RWPE1 (cell line): Measurements from ENCODE around the gene LRRC8C.
A peak's percentile ranks its signal among the peaks of the same experiment; 100 is the strongest.

Source experiments
- CTCF ChIA-PET: fragments of 350-600 bp; sonication (Branson Sonifier 250); formaldehyde crosslinking; extraction: SDS; loops from one replicate; lab custom pipeline; 2021; lab: Yijun Ruan, JAX
- POLR2A ChIA-PET: fragments of 400-600 bp; formaldehyde crosslinking; extraction: SDS; loops from one replicate; lab custom pipeline; 2020; ENCODE audit warnings: antibody characterized with exemption; ENCODE audit not compliant: low non-redundant PET; lab: Yijun Ruan, JAX
- DNase-seq: peaks from one replicate; pipeline ENCODE4 v3.0.0; 2012; ENCODE audit warnings: low spot score
- H3K27ac ChIP-seq: fragments of 450-650 bp; 2 replicates; pipeline ENCODE4 v1.5.1; 2017
- CTCF ChIP-seq: fragments of 450-650 bp; conservative IDR thresholded peaks from 2 replicates; pipeline ENCODE4 v1.5.1; 2017; ENCODE audit warnings: low read depth, mild to moderate bottlenecking

The LRRC8C gene

GRCh38 chr1:89763649-89763986, 130.7 kb downstream of the LRRC8C start:
- CTCF ChIA-PET, result interaction anchor here (0.5 to 1.6 kb wide), 15 partner anchors 22 to 952 kb away, joined by 3 to 9 read pairs (median 4); partner anchors contain the start of gene LRRC8C
- no peak overlapping the region for H3K27ac ChIP-seq
- POLR2A ChIA-PET, result interaction anchor here (0.7 kb wide), 1 partner anchor 690 kb away, joined by 9 read pairs; no protein-coding TSS in a partner anchor
- no peak for DNase-seq
- no peak for TF ChIP-seq CTCF

- ChIA-PET CTCF (no interaction called here), POLR2A (no interaction called here)
- no peak overlapping the region for H3K27ac ChIP-seq
- no peak for DNase-seq
- TF ChIP-seq CTCF, result no peak
Observed at GRCh38 chr1:89765774-89766173, 132.9 kb downstream of the LRRC8C start.

GRCh38 chr1:89767618-89768017, 134.7 kb downstream of the LRRC8C start:
- ChIA-PET POLR2A (no interaction called here), CTCF (no interaction called here)
- peak; percentile 57 for DNase-seq
- no peak overlapping the region for H3K27ac ChIP-seq
- TF ChIP-seq CTCF, result no peak
